ENCODE results near the gene MMP14. TPM values are rescaled to one million over a fixed set of nuclear protein-coding genes. Genes with fewer than 3 reads are reported as not detected.

Gene MMP14
- total and polyA plus RNA-seq, 9 of the 15 experiments (the other 6 are each of a cell fraction or from before 2014, with no cell fraction given), result 0.36 to 5.8 (median 1.3) TPM; not detected in 2

DNA sequence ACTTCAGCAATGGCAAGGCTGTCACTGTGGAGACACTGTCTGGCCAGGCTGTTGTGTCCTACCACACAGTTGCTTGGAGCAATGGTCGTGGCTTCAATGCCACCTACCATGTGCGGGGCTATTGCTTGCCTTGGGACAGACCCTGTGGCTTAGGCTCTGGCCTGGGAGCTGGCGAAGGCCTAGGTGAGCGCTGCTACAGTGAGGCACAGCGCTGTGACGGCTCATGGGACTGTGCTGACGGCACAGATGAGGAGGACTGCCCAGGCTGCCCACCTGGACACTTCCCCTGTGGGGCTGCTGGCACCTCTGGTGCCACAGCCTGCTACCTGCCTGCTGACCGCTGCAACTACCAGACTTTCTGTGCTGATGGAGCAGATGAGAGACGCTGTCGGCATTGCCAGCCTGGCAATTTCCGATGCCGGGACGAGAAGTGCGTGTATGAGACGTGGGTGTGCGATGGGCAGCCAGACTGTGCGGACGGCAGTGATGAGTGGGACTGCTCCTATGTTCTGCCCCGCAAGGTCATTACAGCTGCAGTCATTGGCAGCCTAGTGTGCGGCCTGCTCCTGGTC, 39.4 kb downstream of the MMP14 start:
- no peak overlapping the region for H3K4me2 ChIP-seq (ENCODE audit: insufficient read depth, low read length)
- peak overlapping the region in 1 of 2 experiments; percentile 15; a peak in 1 of 4 replicates for H3K9ac ChIP-seq (ENCODE audit: insufficient read depth in 1 of 2, low read depth in 2 of 2, low read length in 2 of 2)
- POLR2A ChIA-PET, result interaction anchor here (0.6 to 1.9 kb wide), 3 partner anchors 10 to 173 kb away, joined by 3 to 6 read pairs (median 3); no protein-coding TSS in a partner anchor
- in situ Hi-C loops (cut with MboI), result no loop called here
- peaks cover 5% of the 10 kb centered on the region; the same call in 1 of the 2 replicates for H4K20me1 ChIP-seq (replicated peaks; ENCODE audit: control insufficient read depth, insufficient read depth, low read length)
- no peaks in the 10 kb centered on the region for H3K27me3 ChIP-seq (ENCODE audit: control insufficient read depth in 2 of 2, insufficient read depth in 2 of 2, low read length in 2 of 2)
- peaks cover under 1 to 22% of the 10 kb centered on the region in 2 experiments; a peak in 3 of 5 replicates for H3K4me1 ChIP-seq (replicated peaks in 1 of 2; ENCODE audit: control insufficient read depth in 2 of 2, insufficient read depth in 2 of 2, low read length in 2 of 2)
- WGBS (ENCODE audit: insufficient coverage, low coverage, missing lambda C conversion rate), result 93% methylated on average over 18 of the region's 20 CpGs
- no peaks in the 10 kb centered on the region for H3K9me1 ChIP-seq (ENCODE audit: control insufficient read depth, insufficient read depth, low read length)
- no peak for ATAC-seq
- H3K36me3 ChIP-seq (ENCODE audit: control insufficient read depth, insufficient read depth, low read length), result peaks cover 47% of the 10 kb centered on the region; the same call in 2 of the 3 replicates
- H3K79me2 ChIP-seq (ENCODE audit: control insufficient read depth, insufficient read depth, low read length), result peaks cover 15% of the 10 kb centered on the region
- CTCF ChIA-PET (ENCODE audit: low intra/inter-chr PET ratio), result no interaction called here
- no TSS peak for BruUV-seq (replicated peaks)
- intact Hi-C loops (cut with micrococcal nuclease), result no loop called here
- H3K4me3 ChIP-seq, result no peak overlapping the region
- no peaks in the 10 kb centered on the region for H3K9me3 ChIP-seq (replicated peaks; ENCODE audit: control insufficient read depth, insufficient read depth, low read depth, low read length)
- DNase-seq (ENCODE audit: extremely low read depth in 1 of 4, low spot score in 3 of 4), result no peak
- H3K27ac ChIP-seq (ENCODE audit: extremely low read depth, low read depth, low read length), result no peak overlapping the region
- FAIRE-seq, result no peak
- no peak overlapping the region for H2AFZ ChIP-seq (ENCODE audit: low read depth, low read length)
- TF ChIP-seq ARID1B (IDR thresholded peaks at IDR 0.05) (no peak), ZNF232 (CRISPR knock-in tag; IDR thresholded peaks at IDR 0.05) (no peak), FUS (optimal IDR thresholded peaks at IDR 0.05; ENCODE audit: low read depth, low read length) (no peak), SP2 (IDR thresholded peaks at IDR 0.05; ENCODE audit: extremely low read depth, low read depth, low read length, poor library complexity, severe bottlenecking) (no peak), STAT5A (IDR thresholded peaks at IDR 0.05; ENCODE audit: borderline replicate concordance, low read length) (no peak), TRIM24 (IDR thresholded peaks at IDR 0.05) (no peak), SREBF2 (CRISPR knock-in tag; IDR thresholded peaks at IDR 0.05) (no peak), SETDB1 (IDR thresholded peaks at IDR 0.05; ENCODE audit: low read length) (no peak), KAT8 (IDR thresholded peaks at IDR 0.05; ENCODE audit: low read depth) (no peak), NONO (IDR thresholded peaks at IDR 0.05; ENCODE audit: low read depth in 2 of 2, low read length in 1 of 2) (no peak), ZNF263 (CRISPR knock-in tag; IDR thresholded peaks at IDR 0.05; ENCODE audit: borderline replicate concordance) (no peak), ZNF282 (CRISPR knock-in tag; IDR thresholded peaks at IDR 0.05) (no peak), MAZ (CRISPR knock-in tag; conservative IDR thresholded peaks at IDR 0.05 in 1 of 2, IDR thresholded peaks at IDR 0.05 in 1 of 2) (no peak)
- TF ChIP-seq, protein P1, sequence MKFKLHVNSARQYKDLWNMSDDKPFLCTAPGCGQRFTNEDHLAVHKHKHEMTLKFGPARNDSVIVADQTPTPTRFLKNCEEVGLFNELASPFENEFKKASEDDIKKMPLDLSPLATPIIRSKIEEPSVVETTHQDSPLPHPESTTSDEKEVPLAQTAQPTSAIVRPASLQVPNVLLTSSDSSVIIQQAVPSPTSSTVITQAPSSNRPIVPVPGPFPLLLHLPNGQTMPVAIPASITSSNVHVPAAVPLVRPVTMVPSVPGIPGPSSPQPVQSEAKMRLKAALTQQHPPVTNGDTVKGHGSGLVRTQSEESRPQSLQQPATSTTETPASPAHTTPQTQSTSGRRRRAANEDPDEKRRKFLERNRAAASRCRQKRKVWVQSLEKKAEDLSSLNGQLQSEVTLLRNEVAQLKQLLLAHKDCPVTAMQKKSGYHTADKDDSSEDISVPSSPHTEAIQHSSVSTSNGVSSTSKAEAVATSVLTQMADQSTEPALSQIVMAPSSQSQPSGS (CRISPR knock-in tag; IDR thresholded peaks at IDR 0.05), result no peak
- TF ChIP-seq, protein P2, sequence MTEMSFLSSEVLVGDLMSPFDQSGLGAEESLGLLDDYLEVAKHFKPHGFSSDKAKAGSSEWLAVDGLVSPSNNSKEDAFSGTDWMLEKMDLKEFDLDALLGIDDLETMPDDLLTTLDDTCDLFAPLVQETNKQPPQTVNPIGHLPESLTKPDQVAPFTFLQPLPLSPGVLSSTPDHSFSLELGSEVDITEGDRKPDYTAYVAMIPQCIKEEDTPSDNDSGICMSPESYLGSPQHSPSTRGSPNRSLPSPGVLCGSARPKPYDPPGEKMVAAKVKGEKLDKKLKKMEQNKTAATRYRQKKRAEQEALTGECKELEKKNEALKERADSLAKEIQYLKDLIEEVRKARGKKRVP (CRISPR knock-in tag; IDR thresholded peaks at IDR 0.05), result no peak
- TF ChIP-seq, protein P3, sequence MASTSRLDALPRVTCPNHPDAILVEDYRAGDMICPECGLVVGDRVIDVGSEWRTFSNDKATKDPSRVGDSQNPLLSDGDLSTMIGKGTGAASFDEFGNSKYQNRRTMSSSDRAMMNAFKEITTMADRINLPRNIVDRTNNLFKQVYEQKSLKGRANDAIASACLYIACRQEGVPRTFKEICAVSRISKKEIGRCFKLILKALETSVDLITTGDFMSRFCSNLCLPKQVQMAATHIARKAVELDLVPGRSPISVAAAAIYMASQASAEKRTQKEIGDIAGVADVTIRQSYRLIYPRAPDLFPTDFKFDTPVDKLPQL (IDR thresholded peaks at IDR 0.05; ENCODE audit: extremely low read depth, insufficient read length), result no peak
- TF ChIP-seq, protein P4, sequence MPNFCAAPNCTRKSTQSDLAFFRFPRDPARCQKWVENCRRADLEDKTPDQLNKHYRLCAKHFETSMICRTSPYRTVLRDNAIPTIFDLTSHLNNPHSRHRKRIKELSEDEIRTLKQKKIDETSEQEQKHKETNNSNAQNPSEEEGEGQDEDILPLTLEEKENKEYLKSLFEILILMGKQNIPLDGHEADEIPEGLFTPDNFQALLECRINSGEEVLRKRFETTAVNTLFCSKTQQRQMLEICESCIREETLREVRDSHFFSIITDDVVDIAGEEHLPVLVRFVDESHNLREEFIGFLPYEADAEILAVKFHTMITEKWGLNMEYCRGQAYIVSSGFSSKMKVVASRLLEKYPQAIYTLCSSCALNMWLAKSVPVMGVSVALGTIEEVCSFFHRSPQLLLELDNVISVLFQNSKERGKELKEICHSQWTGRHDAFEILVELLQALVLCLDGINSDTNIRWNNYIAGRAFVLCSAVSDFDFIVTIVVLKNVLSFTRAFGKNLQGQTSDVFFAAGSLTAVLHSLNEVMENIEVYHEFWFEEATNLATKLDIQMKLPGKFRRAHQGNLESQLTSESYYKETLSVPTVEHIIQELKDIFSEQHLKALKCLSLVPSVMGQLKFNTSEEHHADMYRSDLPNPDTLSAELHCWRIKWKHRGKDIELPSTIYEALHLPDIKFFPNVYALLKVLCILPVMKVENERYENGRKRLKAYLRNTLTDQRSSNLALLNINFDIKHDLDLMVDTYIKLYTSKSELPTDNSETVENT (CRISPR knock-in tag; IDR thresholded peaks at IDR 0.05), result no peak

Data from K562 (cell line).